Activated CD8-positive, alpha-beta memory T cell treated with anti-CD3 and anti-CD28 coated beads, Interleukin-2, amount 50 U/mL, for 4 hours (primary cell): ENCODE data around the gene RDH16.
A peak's percentile ranks its signal among the peaks of the same experiment; 100 is the strongest.
"Not testable (repeated sequence)": the region's sequence is repeated elsewhere in the genome, so short reads cannot be mapped to it uniquely, and the experiment has no call there.

Experiments
- DNase-seq: peaks from one replicate; pipeline ENCODE4 v3.0.0-alpha.2; 2020

RDH16 gene

DNA sequence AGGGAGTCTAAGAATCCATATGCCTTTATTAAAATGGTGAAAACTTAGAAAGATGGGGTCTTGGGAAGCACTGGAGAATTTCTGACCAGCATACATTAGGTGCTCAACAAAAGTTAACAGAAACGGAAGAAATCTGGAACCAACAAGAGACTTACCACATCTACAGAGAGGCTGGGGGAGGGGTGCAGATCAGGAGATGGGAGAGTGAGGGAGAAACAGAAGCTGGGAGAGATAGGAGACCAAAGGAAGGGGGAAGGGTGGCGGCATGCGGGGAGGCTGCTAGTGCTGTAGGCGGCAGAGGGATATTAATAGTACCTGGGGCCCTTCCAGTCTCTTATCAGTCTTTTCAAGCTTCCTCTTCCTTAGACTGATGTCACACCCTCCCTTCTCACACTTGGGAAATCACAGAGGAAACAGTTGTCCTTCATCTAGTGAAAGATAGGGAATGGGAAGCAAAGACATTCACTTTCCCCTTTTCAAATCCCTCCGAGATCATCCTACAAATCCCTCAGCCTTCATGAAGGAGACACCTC, 30.9 kb upstream of the RDH16 start:
- DNase-seq = no peak

GRCh38 chr12:56987551-56988053, 30.2 kb upstream of the RDH16 start:
- DNase-seq = peak; percentile 78

GRCh38 chr12:56987011-56987410, 29.6 kb upstream of the RDH16 start:
- DNase-seq = no peak

DNA sequence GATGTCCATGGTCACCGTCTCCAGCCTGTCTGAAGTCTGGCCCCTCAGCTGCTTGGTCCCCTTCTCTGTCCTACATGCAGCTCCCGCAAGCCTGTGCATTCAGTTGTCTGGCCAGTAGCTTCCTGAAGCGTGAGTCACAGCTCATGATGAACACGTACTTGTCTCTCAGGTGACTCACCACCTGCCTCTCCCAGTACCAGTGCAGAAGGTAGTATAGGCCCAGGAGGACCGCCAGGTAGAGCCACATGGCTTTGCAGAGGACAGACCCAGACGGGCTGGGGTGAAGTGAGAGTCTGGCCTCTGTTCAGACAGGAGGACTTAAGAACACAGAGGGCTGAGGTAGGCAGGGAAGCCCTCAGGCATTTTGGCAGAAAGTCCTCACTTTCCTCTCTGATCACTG, 28.3 kb upstream of the RDH16 start:
- not testable (repeated sequence) for DNase-seq

- no peak for DNase-seq
Measured at GRCh38 chr12:56983386-56983785, 26.0 kb upstream of the RDH16 start.

DNA sequence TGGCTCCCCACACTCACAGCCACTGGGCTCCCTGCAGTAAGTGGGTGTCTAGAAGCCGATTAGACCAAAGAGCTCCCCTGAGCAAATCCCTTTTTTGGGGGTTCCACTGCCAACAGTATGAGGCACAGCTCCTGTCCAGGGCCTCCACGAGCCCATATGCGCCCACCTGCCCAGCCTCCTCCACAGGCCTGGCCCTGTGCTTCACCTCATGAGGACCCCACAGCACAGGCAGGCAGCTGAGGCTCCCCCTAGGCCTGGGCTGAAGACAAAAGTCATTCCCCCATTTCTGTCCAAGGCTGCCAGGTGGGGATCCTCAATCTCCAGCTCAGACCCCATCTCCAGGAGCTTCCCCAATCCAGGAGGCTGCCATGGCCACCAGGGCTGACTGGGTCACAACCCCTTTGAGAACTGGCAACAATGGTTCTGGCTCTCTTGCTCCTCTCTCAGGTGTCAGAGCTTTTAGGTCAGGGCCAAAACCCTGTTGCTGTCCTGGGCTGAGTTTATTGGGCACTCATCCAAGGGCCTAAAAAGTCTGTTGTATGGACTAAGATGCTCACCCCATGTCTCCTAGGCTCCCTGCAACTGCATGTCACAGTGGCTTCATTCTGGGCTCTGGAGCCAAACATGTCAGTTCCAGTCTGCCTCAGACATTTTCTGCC, 25.3 kb upstream of the RDH16 start:
- not testable (repeated sequence) for DNase-seq

- no peak for DNase-seq
Measured at GRCh38 chr12:56980941-56981530, 23.6 kb upstream of the RDH16 start.

DNA sequence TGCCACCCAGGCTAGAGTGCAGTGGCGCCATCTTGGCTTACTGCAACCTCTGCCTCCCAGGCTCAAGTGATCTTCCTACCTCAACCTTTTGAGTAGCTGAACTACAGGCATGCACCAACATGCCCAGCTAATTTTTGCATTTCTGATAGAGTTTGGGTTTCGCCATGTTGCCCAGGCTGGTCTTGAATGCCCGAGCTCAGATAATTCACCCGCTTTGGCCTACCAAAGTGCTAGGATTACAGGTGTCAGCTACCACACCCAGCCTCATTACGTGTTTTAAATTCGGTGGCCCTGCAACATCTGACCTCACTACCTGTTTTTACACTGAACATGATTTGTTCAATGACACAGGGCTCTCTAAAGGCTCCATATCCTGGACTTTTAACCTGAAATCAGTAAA, 22.9 kb upstream of the RDH16 start:
- DNase-seq = no peak

DNA sequence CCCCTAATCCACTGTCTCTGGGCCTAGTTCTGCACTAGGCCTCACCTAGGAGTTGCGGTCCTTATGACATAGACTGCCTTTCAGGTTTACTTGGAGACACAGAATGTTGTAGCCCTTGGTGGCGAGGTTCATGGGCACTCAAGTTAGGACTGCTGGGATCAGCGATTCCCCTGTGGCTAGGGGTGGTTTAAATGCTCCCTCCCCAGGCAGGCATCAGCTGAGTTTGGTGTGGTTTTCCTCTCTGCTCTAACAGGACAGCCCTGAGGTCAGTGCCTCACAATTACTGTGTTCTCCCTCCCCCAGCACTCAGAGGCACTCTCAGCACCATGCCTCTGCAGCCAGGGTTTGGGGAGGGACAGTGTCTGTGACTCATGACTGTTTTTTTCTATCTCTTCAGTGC, 22.2 kb upstream of the RDH16 start:
- no peak for DNase-seq

GRCh38 chr12:56978397-56979138, 21.2 kb upstream of the RDH16 start:
- DNase-seq = no peak

DNA sequence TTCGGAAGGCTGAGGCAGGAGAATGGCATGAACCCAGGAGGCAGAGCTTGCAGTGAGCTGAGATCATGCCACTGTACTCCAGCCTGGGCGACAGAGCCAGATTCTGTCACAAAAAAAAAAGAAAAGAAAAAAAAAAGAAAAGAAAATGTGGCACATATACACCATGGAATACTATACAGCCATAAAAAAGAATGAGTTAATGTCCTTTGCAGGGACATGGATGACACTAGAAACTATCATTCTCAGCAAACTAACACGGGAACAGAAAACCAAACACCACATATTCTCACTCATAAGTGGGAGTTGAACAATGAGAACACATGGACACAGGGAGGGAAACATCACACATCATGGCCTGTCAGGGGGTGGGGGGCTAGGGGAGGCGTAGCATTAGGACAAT, 20.0 kb upstream of the RDH16 start:
- not testable (repeated sequence) for DNase-seq

GRCh38 chr12:56974224-56974623, 16.8 kb upstream of the RDH16 start:
- not testable (repeated sequence) for DNase-seq

GRCh38 chr12:56968910-56969309, 11.5 kb upstream of the RDH16 start:
- not testable (repeated sequence) for DNase-seq

DNA sequence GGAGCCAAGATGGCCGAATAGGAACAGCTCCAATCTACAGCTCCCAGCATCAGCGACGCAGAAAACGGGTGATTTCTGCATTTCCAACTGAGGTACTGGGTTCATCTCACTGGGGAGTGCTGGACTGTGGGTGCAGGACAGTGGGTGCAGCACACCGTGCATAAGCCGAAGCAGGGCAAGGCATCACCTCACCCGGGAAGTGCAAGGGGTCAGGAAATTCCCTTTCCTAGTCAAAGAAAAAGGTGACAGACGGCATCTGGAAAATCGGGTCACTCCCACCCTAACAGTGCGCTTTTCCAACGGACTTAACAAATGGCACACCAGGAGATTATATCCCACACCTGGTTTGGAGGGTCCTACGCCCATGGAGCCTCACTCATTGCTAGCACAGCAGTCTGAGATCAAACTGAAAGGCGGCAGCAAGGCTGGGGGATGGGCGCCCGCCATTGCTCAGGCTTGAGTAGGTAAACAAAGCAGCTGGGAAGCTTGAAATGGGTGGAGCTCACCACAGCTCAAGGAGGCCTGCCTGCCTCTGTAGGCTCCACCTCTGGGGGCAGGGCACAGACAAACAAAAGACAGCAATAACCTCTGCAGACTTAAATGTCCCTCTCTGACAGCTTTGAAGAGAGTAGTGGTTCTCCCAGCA, 8.7 kb upstream of the RDH16 start:
- not testable (repeated sequence) for DNase-seq

- DNase-seq = not testable (repeated sequence)
Measured at GRCh38 chr12:56965124-56965523, 7.7 kb upstream of the RDH16 start.

DNA sequence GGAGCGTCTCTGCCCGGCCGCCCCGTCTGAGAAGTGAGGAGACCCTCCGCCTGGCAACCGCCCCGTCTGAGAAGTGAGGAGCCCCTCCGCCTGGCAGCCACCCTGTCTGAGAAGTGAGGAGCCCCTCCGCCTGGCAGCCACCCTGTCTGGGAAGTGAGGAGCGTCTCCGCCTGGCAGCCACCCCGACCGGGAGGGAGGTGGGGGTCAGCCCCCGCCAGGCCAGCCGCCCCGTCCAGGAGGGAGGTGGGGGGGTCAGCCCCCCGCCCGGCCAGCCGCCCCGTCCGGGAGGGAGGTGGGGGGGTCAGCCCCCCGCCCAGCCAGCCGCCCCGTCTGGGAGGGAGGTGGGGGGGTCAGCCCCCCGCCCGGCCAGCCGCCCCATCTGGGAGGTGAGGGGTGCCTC, 6.1 kb upstream of the RDH16 start:
- not testable (repeated sequence) for DNase-seq

DNA sequence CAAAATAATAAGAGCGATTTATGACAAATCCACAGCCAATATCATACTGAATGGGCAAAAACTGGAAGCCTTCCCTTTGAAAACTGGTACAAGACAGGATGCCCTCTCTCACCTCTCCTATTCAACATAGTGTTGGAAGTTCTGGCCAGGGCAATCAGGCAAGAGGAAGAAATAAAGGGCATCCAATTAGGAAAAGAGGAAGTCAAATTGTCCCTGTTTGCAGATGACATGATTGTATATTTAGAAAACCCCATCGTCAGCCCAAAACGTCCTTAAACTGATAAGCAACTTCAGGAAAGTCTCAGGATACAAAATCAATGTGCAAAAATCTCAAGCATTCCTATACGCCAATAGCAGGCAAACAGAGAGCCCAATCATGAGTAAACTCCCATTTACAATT, 4.8 kb upstream of the RDH16 start:
- DNase-seq = not testable (repeated sequence)

- no peak for DNase-seq
Measured at GRCh38 chr12:56958422-56958821, 1.0 kb upstream of the RDH16 start.

- DNase-seq = no peak
Measured at GRCh38 chr12:56955631-56956256, 1.7 kb downstream of the RDH16 start.

DNA sequence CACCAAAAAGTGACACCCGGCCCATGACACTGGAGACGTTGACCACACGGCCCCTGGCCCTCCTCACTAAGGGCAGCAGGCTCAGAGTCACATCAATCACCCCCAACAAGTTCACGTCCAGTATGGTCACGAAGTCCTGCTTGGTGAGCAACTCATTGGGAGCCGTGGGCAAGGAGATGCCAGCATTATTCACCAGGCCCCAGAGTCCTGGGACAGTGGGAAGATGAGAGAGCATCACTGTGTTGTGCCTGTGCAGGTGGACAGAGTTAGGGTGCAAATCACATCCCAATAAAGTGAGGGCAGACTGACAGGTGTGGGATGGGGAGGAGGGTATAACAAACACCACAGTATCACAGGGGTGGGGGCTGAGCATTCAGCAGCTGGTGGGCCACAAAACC, 2.5 kb downstream of the RDH16 start:
- DNase-seq = no peak

DNA sequence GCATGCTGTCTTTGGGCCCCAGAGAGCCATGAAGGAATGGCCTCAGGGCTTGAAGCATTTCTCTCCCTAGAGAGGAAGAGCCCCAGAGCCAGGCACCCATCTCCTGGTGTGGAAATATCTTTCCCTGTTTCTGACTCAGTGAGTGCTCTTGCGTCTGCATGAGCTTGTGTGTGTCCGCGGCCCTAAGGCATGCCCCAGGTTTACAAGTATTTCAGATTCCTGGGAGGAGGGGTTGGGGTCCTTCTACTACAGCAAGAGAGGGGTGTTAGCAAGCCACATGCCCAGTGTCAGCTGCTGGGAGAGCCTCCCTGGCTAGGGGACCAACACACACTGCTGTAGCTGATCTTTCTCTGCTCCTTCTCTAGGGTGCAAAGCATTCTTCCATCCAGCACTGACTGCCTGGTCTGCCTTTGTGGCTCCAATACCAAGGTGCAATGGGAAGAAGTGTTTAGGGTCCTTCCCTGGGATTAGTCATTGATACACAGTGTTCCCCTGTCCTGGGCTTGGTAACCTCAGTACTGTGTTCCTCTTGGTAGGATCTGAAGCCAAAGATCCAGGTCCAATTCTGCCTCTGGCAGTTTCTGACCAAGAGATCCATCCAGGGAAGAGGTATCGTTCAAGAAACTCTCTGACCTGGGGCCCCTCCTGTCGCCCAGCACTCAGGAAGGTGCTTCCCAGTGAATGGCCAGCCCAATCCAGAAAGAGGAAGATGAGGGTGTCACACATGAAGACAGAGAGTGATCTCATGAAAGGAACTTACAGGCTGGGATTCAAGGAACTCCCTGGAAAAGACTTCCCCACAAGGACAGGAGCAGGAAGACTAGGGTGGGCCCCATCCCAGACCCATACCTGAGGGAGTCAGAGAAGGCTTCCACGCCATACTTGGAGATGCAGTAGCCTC, 3.1 kb downstream of the RDH16 start:
- no peak for DNase-seq

- DNase-seq = no peak
Measured at GRCh38 chr12:56953314-56953713, 4.1 kb downstream of the RDH16 start.
